ENCODE data around the gene PPIL1. TPM values are rescaled to one million over a fixed set of nuclear protein-coding genes. Genes with fewer than 3 reads are reported as not detected.

The PPIL1 gene
- total and polyA plus RNA-seq, 10 of the 15 experiments (the other 5 are each of a cell fraction or from before 2014, with no cell fraction given) = 39.5 to 95.8 (median 70.5) TPM

- WGBS (ENCODE audit: insufficient coverage, insufficient replicate concordance, low lambda C conversion rate, missing lambda C conversion rate) = 97% methylated on average over 3 of the region's 3 CpGs
- no peaks in the 10 kb centered on the region for H3K27me3 ChIP-seq (replicated peaks in 1 of 2; ENCODE audit: control insufficient read depth in 2 of 2, insufficient read depth in 2 of 2, low read length in 1 of 2)
- no peaks in the 10 kb centered on the region for H4K20me1 ChIP-seq (ENCODE audit: control insufficient read depth, insufficient read depth)
- H3K27ac ChIP-seq (ENCODE audit: control insufficient read depth, insufficient read depth) = no peak overlapping the region
- H3K9me3 ChIP-seq (replicated peaks; ENCODE audit: control insufficient read depth, insufficient read depth, low read length) = no peaks in the 10 kb centered on the region
- no peak for FAIRE-seq
- H3K36me3 ChIP-seq (ENCODE audit: control insufficient read depth in 2 of 2, insufficient read depth in 2 of 2, low read length in 1 of 2) = peaks cover 0 to under 1% of the 10 kb centered on the region in 2 experiments; a peak in 1 of 4 replicates
- H3K4me2 ChIP-seq (ENCODE audit: control insufficient read depth, insufficient read depth) = no peak overlapping the region
- in situ Hi-C loops (cut with MboI) = no loop called here
- no TSS peak for BruUV-seq (replicated peaks)
- H3K4me3 ChIP-seq = no peak overlapping the region
- no peak overlapping the region for H2AFZ ChIP-seq (ENCODE audit: control insufficient read depth, low read depth, low read length)
- RAD21 ChIA-PET (ENCODE audit: unreplicated experiment) = interaction anchor here (0.9 to 2.5 kb wide), 2 partner anchors 128 to 281 kb away, joined by 5 to 11 read pairs; no protein-coding TSS in a partner anchor
- POLR2A ChIA-PET = interaction anchor here (0.7 to 1.9 kb wide), 3 partner anchors 16 to 262 kb away, joined by 4 to 10 read pairs (median 8); partner anchors contain the start of gene PPIL1
- peaks cover 13% of the 10 kb centered on the region for H3K79me2 ChIP-seq (ENCODE audit: control insufficient read depth, insufficient read depth, low read length)
- no peaks in the 10 kb centered on the region for H3K4me1 ChIP-seq (ENCODE audit: control insufficient read depth, insufficient read depth, low read length)
- SMC1A ChIA-PET (ENCODE audit: uncharacterized antibody, unreplicated experiment) = interaction anchor here (1.1 to 2.1 kb wide), 6 partner anchors 11 to 91 kb away, joined by 3 to 14 read pairs (median 4); partner anchors contain the start of gene PPIL1
- CTCF ChIA-PET = interaction anchor here (1.0 to 4.1 kb wide), 6 partner anchors 10 to 131 kb away, joined by 3 to 18 read pairs (median 8); partner anchors contain the start of gene FGD2
- no peak for DNase-seq (ENCODE audit: low read depth, low spot score)
- no peak for ATAC-seq
- intact Hi-C loops (cut with micrococcal nuclease; ENCODE audit: unreplicated experiment) = no loop called here
- no peak overlapping the region for H3K9ac ChIP-seq (ENCODE audit: control insufficient read depth, insufficient read depth, low read length)
- TF ChIP-seq MTA2 (IDR thresholded peaks at IDR 0.05; ENCODE audit: low read depth) (no peak), NR2F1 (conservative IDR thresholded peaks at IDR 0.05) (no peak), E2F8 (IDR thresholded peaks at IDR 0.05; ENCODE audit: low read depth, partially characterized antibody) (no peak), ZNF217 (IDR thresholded peaks at IDR 0.05) (no peak), SMARCA5 (IDR thresholded peaks at IDR 0.05) (no peak), ZNF622 (IDR thresholded peaks at IDR 0.05) (no peak), IRF5 (IDR thresholded peaks at IDR 0.05; ENCODE audit: borderline replicate concordance) (no peak), CREM (IDR thresholded peaks at IDR 0.05; ENCODE audit: low read depth) (no peak), SMAD1 (IDR thresholded peaks at IDR 0.05; ENCODE audit: low read depth, partially characterized antibody) (no peak), ZNF592 (IDR thresholded peaks at IDR 0.05) (no peak), CTCF (IDR thresholded peaks at IDR 0.05 in 2 of 3, conservative IDR thresholded peaks at IDR 0.05 in 1 of 3; ENCODE audit: control insufficient read depth in 2 of 3, extremely low read depth in 1 of 3, insufficient read depth in 1 of 3, low read depth in 3 of 3, low read length in 3 of 3) (no peak)
These were observed 15.6 kb upstream of the PPIL1 start for GRCh38 chr6:36890112-36890663.

Measured in GM12878 (cell line).